ENCODE data around the gene KCNK5. TPM values are rescaled to one million over a fixed set of nuclear protein-coding genes. Genes with fewer than 3 reads are reported as not detected.

Gene KCNK5
- total RNA-seq, 2 experiments from 2014 or later = 0.30 to 0.47 TPM

GRCh38 chr6:39254999-39255535 lies 25.8 kb upstream of the KCNK5 start:
- POLR2A ChIA-PET = no interaction called here
- no peaks in the 10 kb centered on the region for H3K4me1 ChIP-seq (ENCODE audit: insufficient read depth, low read length)
- CTCF ChIA-PET = no interaction called here
- TF ChIP-seq CTCF (IDR thresholded peaks at IDR 0.05) = no peak
- H3K27me3 Mint-ChIP-seq = peaks cover 3% of the 10 kb centered on the region
- no peaks in the 10 kb centered on the region for H3K4me1 Mint-ChIP-seq (ENCODE audit: low read depth)
- DNase-seq (no peak), ATAC-seq (ENCODE audit: poor library complexity) (no peak)
- H3K27ac ChIP-seq (ENCODE audit: low read depth in 1 of 2, low read length in 2 of 2) = no peak overlapping the region
- no peak overlapping the region for H3K4me3 Mint-ChIP-seq
- no peaks in the 10 kb centered on the region for H3K9me3 Mint-ChIP-seq
- H3K27ac Mint-ChIP-seq = no peak overlapping the region
- intact Hi-C loops (cut with DNase I, micrococcal nuclease) = no loop called here
- H3K36me3 ChIP-seq (ENCODE audit: insufficient read depth, low read length) = no peaks in the 10 kb centered on the region
- no peaks in the 10 kb centered on the region for H3K36me3 Mint-ChIP-seq (ENCODE audit: low read depth)
- no peaks in the 10 kb centered on the region for H3K9me3 ChIP-seq (ENCODE audit: control insufficient read depth in 1 of 2, insufficient read depth in 1 of 2, low read length in 2 of 2)
- no peak overlapping the region for H3K4me3 ChIP-seq (ENCODE audit: low read length)
- H3K27me3 ChIP-seq (ENCODE audit: control insufficient read depth in 1 of 2, insufficient read depth in 2 of 2, low read length in 2 of 2) = no peaks in the 10 kb centered on the region

- H3K27ac ChIP-seq (ENCODE audit: low read depth in 1 of 2, low read length in 2 of 2) = no peak overlapping the region
- ATAC-seq (ENCODE audit: poor library complexity) = no peak
- intact Hi-C loops (cut with DNase I, micrococcal nuclease) = no loop called here
Observed at GRCh38 chr6:39251406-39251805, 22.1 kb upstream of the KCNK5 start.

GRCh38 chr6:39250507-39250906 lies 21.2 kb upstream of the KCNK5 start:
- no peak overlapping the region for H3K4me3 Mint-ChIP-seq
- H3K36me3 Mint-ChIP-seq (ENCODE audit: low read depth) = no peaks in the 10 kb centered on the region
- Histone ChIP-seq H3K27ac (ENCODE audit: low read depth in 1 of 2, low read length in 2 of 2) (no peak overlapping the region), H3K27me3 (ENCODE audit: control insufficient read depth in 1 of 2, insufficient read depth in 2 of 2, low read length in 2 of 2) (no peaks in the 10 kb centered on the region), H3K4me1 (ENCODE audit: insufficient read depth, low read length) (no peaks in the 10 kb centered on the region), H3K4me3 (ENCODE audit: low read length) (no peak overlapping the region), H3K9me3 (ENCODE audit: control insufficient read depth in 1 of 2, insufficient read depth in 1 of 2, low read length in 2 of 2) (no peaks in the 10 kb centered on the region), H3K36me3 (ENCODE audit: insufficient read depth, low read length) (no peaks in the 10 kb centered on the region)
- intact Hi-C loops (cut with DNase I, micrococcal nuclease) = no loop called here
- ATAC-seq (ENCODE audit: poor library complexity) (no peak), DNase-seq (no peak)
- no peaks in the 10 kb centered on the region for H3K27me3 Mint-ChIP-seq
- TF ChIP-seq CTCF (IDR thresholded peaks at IDR 0.05) = no peak
- ChIA-PET CTCF (no interaction called here), POLR2A (no interaction called here)
- H3K27ac Mint-ChIP-seq = no peak overlapping the region
- H3K4me1 Mint-ChIP-seq (ENCODE audit: low read depth) = no peaks in the 10 kb centered on the region
- H3K9me3 Mint-ChIP-seq = no peaks in the 10 kb centered on the region

More at GRCh38 chr6:39251406-39251805, 22.1 kb upstream of the KCNK5 start:
- Mint-ChIP-seq H3K4me1 (ENCODE audit: low read depth) (no peaks in the 10 kb centered on the region), H3K9me3 (no peaks in the 10 kb centered on the region), H3K36me3 (ENCODE audit: low read depth) (no peaks in the 10 kb centered on the region), H3K27ac (no peak overlapping the region), H3K4me3 (no peak overlapping the region), H3K27me3 (no peaks in the 10 kb centered on the region)
- Histone ChIP-seq H3K27me3 (ENCODE audit: control insufficient read depth in 1 of 2, insufficient read depth in 2 of 2, low read length in 2 of 2) (no peaks in the 10 kb centered on the region), H3K36me3 (ENCODE audit: insufficient read depth, low read length) (no peaks in the 10 kb centered on the region), H3K4me3 (ENCODE audit: low read length) (no peak overlapping the region), H3K9me3 (ENCODE audit: control insufficient read depth in 1 of 2, insufficient read depth in 1 of 2, low read length in 2 of 2) (no peaks in the 10 kb centered on the region), H3K4me1 (ENCODE audit: insufficient read depth, low read length) (no peaks in the 10 kb centered on the region)
- ChIA-PET POLR2A (no interaction called here), CTCF (no interaction called here)
- no peak for TF ChIP-seq CTCF (IDR thresholded peaks at IDR 0.05)
- no peak for DNase-seq

Measured in CD4-positive, alpha-beta T cell (primary cell).